Cardiac muscle cell (in vitro differentiated cells and primary cell): ENCODE measurements around the gene LPIN1. TPM values are rescaled to one million over a fixed set of nuclear protein-coding genes. Genes with fewer than 3 reads are reported as not detected.
A peak's percentile ranks its signal among the peaks of the same experiment; 100 is the strongest.

Experiments used
- DNase-seq, 2 donors: peaks; one replicate each; pipeline versions ENCODE4 v3.0.0 to v3.0.0-alpha.2; 2010 to 2017; ENCODE audit warnings: low read depth in 1 of 2, low spot score in 1 of 2
- H3K27ac ChIP-seq: fragments of 200-600 bp; sonication (generic); 2 replicates; pipeline ENCODE4 v1.5.1; 2016
- H3K27me3 ChIP-seq: fragments of 200-600 bp; sonication (generic); 2 replicates; pipeline ENCODE4 v1.6.0; 2016; ENCODE audit warnings: control low read depth
- H3K36me3 ChIP-seq: fragments of 200-600 bp; sonication (generic); 2 replicates; pipeline ENCODE4 v1.5.1; 2016; ENCODE audit warnings: control low read depth
- H3K4me1 ChIP-seq: fragments of 200-600 bp; sonication (generic); 2 replicates; pipeline ENCODE4 v1.8.1; 2017; ENCODE audit warnings: low read depth, mild to moderate bottlenecking, mixed run types
- H3K4me3 ChIP-seq: fragments of 200-600 bp; sonication (generic); 2 replicates; pipeline ENCODE4 v1.5.1; 2016; ENCODE audit warnings: mild to moderate bottlenecking
- H3K9me3 ChIP-seq: fragments of 200-600 bp; sonication (generic); 2 replicates; pipeline ENCODE4 v1.5.1; 2017; ENCODE audit warnings: low read depth, mild to moderate bottlenecking, control low read depth
- CTCF ChIP-seq: IDR thresholded peaks from 2 replicates; pipeline ENCODE4 v1.5.1; 2012; ENCODE audit warnings: low read depth, mild to moderate bottlenecking, low read length
- polyA plus RNA-seq: library from polyadenylated mRNA; unstranded; fragments of >200 nt; fragmentation: Nextera tagmentation; extraction: Ambion mirVana; gene quantifications from 2 replicates; pipeline ENCODE4 v1.2.1, GENCODE V29; 2016
- total RNA-seq: library from RNA; depleted of rRNA; stranded (reverse); fragments of >200 nt; gene quantifications from 2 replicates; pipeline ENCODE4 v1.2.3, GENCODE V29; 2016

Gene LPIN1
- total and polyA plus RNA-seq, 2 experiments from 2014 or later = 47.0 to 58.3 TPM

GRCh38 chr2:11705063-11705462, 41.4 kb upstream of the LPIN1 start:
- TF ChIP-seq CTCF = no peak
- no peaks in the 10 kb centered on the region for H3K36me3 ChIP-seq
- no peak overlapping the region for H3K27ac ChIP-seq
- H3K4me1 ChIP-seq = no peaks in the 10 kb centered on the region
- H3K4me3 ChIP-seq = no peak overlapping the region
- no peaks in the 10 kb centered on the region for H3K9me3 ChIP-seq
- DNase-seq = no peak
- H3K27me3 ChIP-seq = no peaks in the 10 kb centered on the region

GRCh38 chr2:11705711-11706110, 40.7 kb upstream of the LPIN1 start:
- DNase-seq = no peak
- Histone ChIP-seq H3K27me3 (no peaks in the 10 kb centered on the region), H3K9me3 (no peaks in the 10 kb centered on the region), H3K4me1 (no peaks in the 10 kb centered on the region), H3K27ac (no peak overlapping the region), H3K4me3 (no peak overlapping the region), H3K36me3 (no peaks in the 10 kb centered on the region)
- TF ChIP-seq CTCF = no peak

GRCh38 chr2:11708106-11708505, 38.3 kb upstream of the LPIN1 start:
- Histone ChIP-seq H3K4me1 (no peaks in the 10 kb centered on the region), H3K27ac (no peak overlapping the region), H3K36me3 (no peaks in the 10 kb centered on the region), H3K4me3 (no peak overlapping the region), H3K27me3 (no peaks in the 10 kb centered on the region), H3K9me3 (no peaks in the 10 kb centered on the region)
- no peak for TF ChIP-seq CTCF
- peak in 1 of 2 donors; percentile 61 for DNase-seq

- H3K27me3 ChIP-seq = no peaks in the 10 kb centered on the region
- TF ChIP-seq CTCF = no peak
- H3K27ac ChIP-seq = no peak overlapping the region
- H3K9me3 ChIP-seq = no peaks in the 10 kb centered on the region
- DNase-seq = no peak
- no peaks in the 10 kb centered on the region for H3K4me1 ChIP-seq
- H3K4me3 ChIP-seq = no peak overlapping the region
- no peaks in the 10 kb centered on the region for H3K36me3 ChIP-seq
Measured at GRCh38 chr2:11709293-11709692, 37.1 kb upstream of the LPIN1 start.

GRCh38 chr2:11710210-11710609, 36.2 kb upstream of the LPIN1 start:
- Histone ChIP-seq H3K9me3 (no peaks in the 10 kb centered on the region), H3K36me3 (no peaks in the 10 kb centered on the region), H3K27ac (no peak overlapping the region), H3K27me3 (no peaks in the 10 kb centered on the region), H3K4me1 (no peaks in the 10 kb centered on the region), H3K4me3 (no peak overlapping the region)
- DNase-seq = peak in 1 of 2 donors; percentile 88
- no peak for TF ChIP-seq CTCF
